ENCODE results near the gene STAT2. TPM values are rescaled to one million over a fixed set of nuclear protein-coding genes. Genes with fewer than 3 reads are reported as not detected.

Gene STAT2
- total RNA-seq, 4 donors from 2014 or later, result 93.8 to 182 (median 111) TPM

GRCh38 chr12:56299853-56300643, 59.9 kb downstream of the STAT2 start, which contains the start of gene CS:
TSS of gene CS (minus strand) at chr12:56300330. CDS start at chr12:56300201, 129 bp downstream.
- Histone ChIP-seq H3K36me3 (peaks cover 10% of the 10 kb centered on the region), H3K27me3 (no peaks in the 10 kb centered on the region), H3K27ac (peak within 1 kb of the TSS; percentile 94), H3K9me3 (no peaks in the 10 kb centered on the region), H3K4me1 (peaks cover 54% of the 10 kb centered on the region), H3K4me3 (peak within 1 kb of the TSS; percentile 75)
- TF ChIP-seq CTCF (IDR thresholded peaks at IDR 0.05) (no peak), EP300 (IDR thresholded peaks at IDR 0.05) (no peak), POLR2AphosphoS5 (IDR thresholded peaks at IDR 0.05) (peak in 2 of 3 donors; percentile 32 to 46), POLR2A (IDR thresholded peaks at IDR 0.05) (peak in 1 of 2 donors; percentile 46)
- peak; percentile 100 for DNase-seq (ENCODE audit: low spot score in 2 of 2)
- WGBS, result 0% methylated on average over 39 of the region's 63 CpGs

GRCh38 chr12:56299308-56299852, 60.5 kb downstream of the STAT2 start:
- Histone ChIP-seq H3K4me1 (peaks cover 54% of the 10 kb centered on the region), H3K9me3 (no peaks in the 10 kb centered on the region), H3K36me3 (peaks cover 6% of the 10 kb centered on the region), H3K27me3 (no peaks in the 10 kb centered on the region), H3K4me3 (peak overlapping the region; percentile 75), H3K27ac (peak overlapping the region; percentile 94)
- TF ChIP-seq POLR2AphosphoS5 (IDR thresholded peaks at IDR 0.05) (no peak), EP300 (IDR thresholded peaks at IDR 0.05) (no peak), CTCF (IDR thresholded peaks at IDR 0.05) (no peak), POLR2A (IDR thresholded peaks at IDR 0.05) (no peak)
- 0% methylated on average over 9 of the region's 10 CpGs for WGBS
- no peak for DNase-seq (ENCODE audit: low spot score in 2 of 2)

GRCh38 chr12:56298828-56299227, 61.1 kb downstream of the STAT2 start:
- TF ChIP-seq POLR2A (IDR thresholded peaks at IDR 0.05) (no peak), POLR2AphosphoS5 (IDR thresholded peaks at IDR 0.05) (no peak), CTCF (IDR thresholded peaks at IDR 0.05) (no peak), EP300 (IDR thresholded peaks at IDR 0.05) (no peak)
- WGBS, result 68% methylated on average over 5 of the region's 5 CpGs
- H3K36me3 ChIP-seq, result peaks cover 3% of the 10 kb centered on the region
- peak overlapping the region; percentile 94 for H3K27ac ChIP-seq
- peak overlapping the region; percentile 75 for H3K4me3 ChIP-seq
- DNase-seq (ENCODE audit: low spot score in 2 of 2), result no peak
- H3K27me3 ChIP-seq, result no peaks in the 10 kb centered on the region
- peaks cover 54% of the 10 kb centered on the region for H3K4me1 ChIP-seq
- H3K9me3 ChIP-seq, result no peaks in the 10 kb centered on the region

- TF ChIP-seq EP300 (IDR thresholded peaks at IDR 0.05), result no peak
- TF ChIP-seq POLR2A (IDR thresholded peaks at IDR 0.05), result no peak
- no peak for TF ChIP-seq CTCF (IDR thresholded peaks at IDR 0.05)
- TF ChIP-seq POLR2AphosphoS5 (IDR thresholded peaks at IDR 0.05), result no peak
- WGBS, result 85% methylated on average over 8 of the region's 8 CpGs
- peaks cover 50% of the 10 kb centered on the region for H3K4me1 ChIP-seq
- no peaks in the 10 kb centered on the region for H3K27me3 ChIP-seq
- H3K4me3 ChIP-seq, result no peak overlapping the region
- H3K27ac ChIP-seq, result no peak overlapping the region
- no peaks in the 10 kb centered on the region for H3K36me3 ChIP-seq
- DNase-seq (ENCODE audit: low spot score in 2 of 2), result no peak
- no peaks in the 10 kb centered on the region for H3K9me3 ChIP-seq
Observed at GRCh38 chr12:56297400-56297799, 62.5 kb downstream of the STAT2 start.

GRCh38 chr12:56296295-56296694, 63.6 kb downstream of the STAT2 start:
- no peaks in the 10 kb centered on the region for H3K9me3 ChIP-seq
- peaks cover 53% of the 10 kb centered on the region for H3K4me1 ChIP-seq
- TF ChIP-seq EP300 (IDR thresholded peaks at IDR 0.05) (no peak), CTCF (IDR thresholded peaks at IDR 0.05) (no peak)
- H3K27ac ChIP-seq, result no peak overlapping the region
- DNase-seq (ENCODE audit: low spot score in 2 of 2), result no peak
- H3K27me3 ChIP-seq, result no peaks in the 10 kb centered on the region
- peaks cover 5% of the 10 kb centered on the region for H3K36me3 ChIP-seq
- no peak overlapping the region for H3K4me3 ChIP-seq
- 74% methylated on average over 5 of the region's 5 CpGs for WGBS

Measured in suprapubic skin (tissue), 4 donors.